Endothelial cell of umbilical vein (primary cell): ENCODE measurements around the gene FOXP1. TPM values are rescaled to one million over a fixed set of nuclear protein-coding genes. Genes with fewer than 3 reads are reported as not detected.

Source experiments
- BruUV-seq: library from RNA; stranded (reverse); fragments of 400-500 nt; replicated peaks from 2 replicates; lab custom pipeline; 2021; lab: Mats Ljungman, UMichigan
- CTCF ChIA-PET: fragments of 300-600, 350-600 bp; sonication (Branson Sonifier 250); formaldehyde crosslinking; loops from one replicate; lab custom pipeline; 2021; ENCODE audit warnings: antibody characterized with exemption, inconsistent platforms; lab: Charles Lee
- POLR2A ChIA-PET: fragments of 300-600, 350-600 bp; sonication (Branson Sonifier 250); formaldehyde crosslinking; loops from one replicate; lab custom pipeline; 2021; ENCODE audit warnings: antibody characterized with exemption, inconsistent platforms; lab: Charles Lee
- DNase-seq: peaks from one replicate; pipeline ENCODE4 v3.0.0-alpha.2; 2011; ENCODE audit warnings: low read depth, low spot score
- FAIRE-seq: peaks from 2 replicates; lab custom pipeline; 2011; peaks lifted over from hg19 to GRCh38; lab: Jason Lieb, UNC
- H2AFZ ChIP-seq: 2 replicates; pipeline ENCODE4 v1.6.0; 2012; ENCODE audit warnings: low read depth, low read length, control low read depth, inconsistent platforms
- H3K27ac ChIP-seq: 2 replicates; pipeline ENCODE4 v1.5.1; 2011; ENCODE audit warnings: low read depth, mild to moderate bottlenecking, control low read depth, low read length, moderate library complexity; ENCODE audit not compliant: insufficient read depth
- H3K27me3 ChIP-seq, 2 experiments: 2 replicates each; pipeline versions ENCODE4 v1.6.0 to v1.6.1; 2011; ENCODE audit warnings: low read length in 2 of 2, mixed read lengths in 1 of 2; ENCODE audit not compliant: control insufficient read depth in 2 of 2, insufficient read depth in 2 of 2
- H3K36me3 ChIP-seq, 2 experiments: 2 replicates in 1 of 2; 3 replicates in 1 of 2; pipeline ENCODE4 v1.5.1; 2011; ENCODE audit warnings: low read length in 2 of 2, mild to moderate bottlenecking in 1 of 2, moderate library complexity in 1 of 2; ENCODE audit not compliant: control insufficient read depth in 2 of 2, insufficient read depth in 2 of 2; ENCODE audit errors: extremely low read depth in 1 of 2
- H3K4me1 ChIP-seq: 3 replicates; pipeline ENCODE4 v1.5.1; 2011; ENCODE audit warnings: mild to moderate bottlenecking, low read length; ENCODE audit not compliant: control insufficient read depth, insufficient read depth; ENCODE audit errors: extremely low read depth
- H3K4me2 ChIP-seq: 2 replicates; pipeline ENCODE4 v1.6.1; 2011; ENCODE audit warnings: low read length, control low read depth, mixed read lengths; ENCODE audit not compliant: insufficient read depth
- H3K4me3 ChIP-seq, 3 experiments: fragments of 200-600 bp in 1 of 3; sonication (generic), shearing (Covaris generic) in 1 of 3; replicated peaks in 1 of 3; 2 replicates each; pipeline ENCODE4 v1.5.1; 2011 to 2016; ENCODE audit warnings: control low read depth in 3 of 3, low read length in 3 of 3, mild to moderate bottlenecking in 2 of 3, inconsistent platforms in 1 of 3, low read depth in 1 of 3, moderate library complexity in 1 of 3; ENCODE audit not compliant: insufficient read depth in 1 of 3
- H3K79me2 ChIP-seq: 2 replicates; pipeline ENCODE4 v1.6.0; 2012; ENCODE audit warnings: low read length, inconsistent platforms; ENCODE audit not compliant: control insufficient read depth, insufficient read depth
- H3K9ac ChIP-seq: replicated peaks from 2 replicates; pipeline ENCODE3; 2011; ENCODE audit warnings: low read length, control low read depth; ENCODE audit not compliant: insufficient read depth; ENCODE audit errors: extremely low read depth
- H3K9me1 ChIP-seq: replicated peaks from 3 replicates; pipeline ENCODE4 v1.6.0; 2011; ENCODE audit warnings: mild to moderate bottlenecking, low read length; ENCODE audit not compliant: control insufficient read depth, insufficient read depth; ENCODE audit errors: extremely low read depth
- H3K9me3 ChIP-seq: replicated peaks from 2 replicates; pipeline ENCODE4 v1.5.1; 2012; ENCODE audit warnings: low read length, inconsistent platforms; ENCODE audit not compliant: control insufficient read depth, insufficient read depth
- H4K20me1 ChIP-seq: replicated peaks from 2 replicates; pipeline ENCODE3; 2011; ENCODE audit warnings: mild to moderate bottlenecking, low read length; ENCODE audit not compliant: control insufficient read depth, insufficient read depth; ENCODE audit errors: extremely low read depth
- CTCF ChIP-seq, 2 donors: IDR thresholded peaks; 1 replicate in 1 of 2; 2 replicates in 1 of 2; pipeline ENCODE4 v1.5.1; 2011; ENCODE audit warnings: low read length in 2 of 2, mild to moderate bottlenecking in 2 of 2, moderate library complexity in 2 of 2, control low read depth in 1 of 2, inconsistent platforms in 1 of 2, low read depth in 1 of 2; ENCODE audit not compliant: insufficient read depth in 1 of 2; ENCODE audit errors: extremely low read depth in 1 of 2
- EZH2 ChIP-seq: IDR thresholded peaks from 2 replicates; pipeline ENCODE4 v1.6.1; 2012; ENCODE audit warnings: borderline replicate concordance, low read depth, mild to moderate bottlenecking, moderate library complexity, low read length, inconsistent platforms; ENCODE audit not compliant: severe bottlenecking
- FOS ChIP-seq: IDR thresholded peaks from 2 replicates; pipeline ENCODE4 v1.6.1; 2011; ENCODE audit warnings: mild to moderate bottlenecking, low read length, moderate library complexity, borderline replicate concordance; ENCODE audit not compliant: insufficient read depth
- GATA2 ChIP-seq: IDR thresholded peaks from 2 replicates; pipeline ENCODE4 v1.7.0; 2011; ENCODE audit warnings: low read depth, mild to moderate bottlenecking, moderate library complexity, mixed read lengths, low read length; ENCODE audit not compliant: insufficient read length, insufficient read depth
- JUN ChIP-seq: IDR thresholded peaks from 2 replicates; pipeline ENCODE4 v1.6.1; 2011; ENCODE audit warnings: borderline replicate concordance, low read depth; ENCODE audit not compliant: insufficient read length, insufficient read depth
- MAX ChIP-seq: IDR thresholded peaks from 2 replicates; pipeline ENCODE4 v1.6.1; 2011; ENCODE audit not compliant: insufficient read depth, insufficient read length
- MYC ChIP-seq: IDR thresholded peaks from one replicate; pipeline ENCODE4 v1.6.1; 2011; ENCODE audit warnings: mild to moderate bottlenecking, low read depth, low read length
- POLR2A ChIP-seq: IDR thresholded peaks from 2 replicates; pipeline ENCODE4 v1.6.1; 2012; ENCODE audit warnings: low read depth, mild to moderate bottlenecking, control low read depth, low read length
- POLR2AphosphoS5 ChIP-seq: IDR thresholded peaks from 2 replicates; pipeline ENCODE4 v1.6.1; 2012; ENCODE audit warnings: low read depth, mild to moderate bottlenecking, control low read depth, low read length, moderate library complexity; ENCODE audit not compliant: insufficient read depth
- dilution Hi-C: fragments of 300-500 bp; cut with MboI; formaldehyde crosslinking; loops from one replicate; pipeline ENCODE4 v1.15.0; 2019; ENCODE audit warnings: low sequenced_read_pairs; ENCODE audit not compliant: extremely low pct_ligation_motif_present
- intact Hi-C: fragments of 100-400 bp; cut with micrococcal nuclease; formaldehyde crosslinking; loops from one replicate; pipeline ENCODE4 v1.10.0; 2022
- polyA plus RNA-seq, 4 experiments: library from polyadenylated mRNA; depleted of rRNA in 3 of 4; stranded (reverse) in 3 of 4; unstranded in 1 of 4; fragments of >200 nt; gene quantifications; 2 replicates each; pipeline versions ENCODE4 v1.2.1 to v1.2.3, GENCODE V29; 2011 to 2012; ENCODE audit warnings: missing spikeins in 1 of 4
- total RNA-seq: library from RNA; stranded (reverse); gene quantifications from 2 replicates; pipeline ENCODE4 v1.2.3, GENCODE V29; 2021

FOXP1 gene
- total and polyA plus RNA-seq, 2 donors (not counting 3 experiments of a cell fraction or from before 2014, with no cell fraction given), result 41.0 to 107 TPM

- H3K4me3 ChIP-seq, result no peak overlapping the region
- no peak overlapping the region for H3K9ac ChIP-seq
- H3K79me2 ChIP-seq, result no peaks in the 10 kb centered on the region
- dilution Hi-C loops (no loop called here), intact Hi-C loops (no loop called here)
- TF ChIP-seq EZH2 (no peak), FOS (no peak), POLR2A (no peak)
- CTCF ChIA-PET, result interaction anchor here (1.1 kb wide), 1 partner anchor 115 kb away, joined by 3 read pairs; no protein-coding TSS in a partner anchor
- H2AFZ ChIP-seq, result no peak overlapping the region
- no peaks in the 10 kb centered on the region for H3K27me3 ChIP-seq
- H3K36me3 ChIP-seq, result no peaks in the 10 kb centered on the region
- H3K9me3 ChIP-seq, result no peaks in the 10 kb centered on the region
- H3K9me1 ChIP-seq, result no peaks in the 10 kb centered on the region
- no peaks in the 10 kb centered on the region for H4K20me1 ChIP-seq
- BruUV-seq, result no TSS peak
- H3K4me1 ChIP-seq, result peaks cover 3% of the 10 kb centered on the region
- H3K4me2 ChIP-seq, result no peak overlapping the region
- no peak overlapping the region for H3K27ac ChIP-seq
- FAIRE-seq (no peak), DNase-seq (no peak)
- POLR2A ChIA-PET, result no interaction called here
Measured at GRCh38 chr3:71421820-71422566, 161.5 kb downstream of the FOXP1 start.

- BruUV-seq, result no TSS peak
- no peak for TF ChIP-seq GATA2
- TF ChIP-seq CTCF (IDR thresholded peaks at IDR 0.05; ENCODE audit: extremely low read depth in 1 of 2, insufficient read depth in 1 of 2, low read depth in 1 of 2, low read length in 2 of 2), result no peak
- no peak for TF ChIP-seq POLR2A
- TF ChIP-seq JUN, result no peak
- no peak for TF ChIP-seq POLR2AphosphoS5
- no peak for TF ChIP-seq MAX
- TF ChIP-seq EZH2, result no peak
- no peak for TF ChIP-seq FOS
- no peak for TF ChIP-seq MYC
- no peak for DNase-seq
- POLR2A ChIA-PET, result no interaction called here
- Histone ChIP-seq H3K79me2 (no peaks in the 10 kb centered on the region), H4K20me1 (no peaks in the 10 kb centered on the region), H2AFZ (no peak overlapping the region), H3K4me2 (no peak overlapping the region), H3K9me1 (no peaks in the 10 kb centered on the region), H3K9ac (no peak overlapping the region), H3K9me3 (no peaks in the 10 kb centered on the region), H3K27ac (no peak overlapping the region), H3K27me3 (no peaks in the 10 kb centered on the region), H3K4me3 (no peak overlapping the region), H3K36me3 (no peaks in the 10 kb centered on the region), H3K4me1 (peaks cover 3% of the 10 kb centered on the region)
- intact Hi-C loops (no loop called here), dilution Hi-C loops (no loop called here)
- CTCF ChIA-PET, result no interaction called here
- FAIRE-seq, result no peak
Measured at GRCh38 chr3:71421475-71421819, 162.1 kb downstream of the FOXP1 start.
